Testis (tissue), 3 donors: ENCODE measurements around the gene C1orf35. TPM values are rescaled to one million over a fixed set of nuclear protein-coding genes. Genes with fewer than 3 reads are reported as not detected.
A peak's percentile ranks its signal among the peaks of the same experiment; 100 is the strongest.

Experiments
- DNase-seq: peaks from one replicate; pipeline ENCODE4 v3.0.0-alpha.2; 2019
- H3K27ac ChIP-seq, 2 donors: fragments of 200-600 bp; sonication (generic); one replicate each; pipeline ENCODE4 v1.5.1; 2019
- H3K27me3 ChIP-seq: fragments of 200-600 bp; sonication (generic); one replicate; pipeline ENCODE4 v1.5.1; 2019
- H3K36me3 ChIP-seq: fragments of 200-600 bp; sonication (generic); one replicate; pipeline ENCODE4 v1.5.1; 2017; ENCODE audit warnings: low read depth; ENCODE audit errors: missing control alignments
- H3K4me1 ChIP-seq: fragments of 200-600 bp; sonication (generic); one replicate; pipeline ENCODE4 v1.5.1; 2019
- H3K4me3 ChIP-seq, 2 donors: fragments of 200-600 bp; sonication (generic); one replicate each; pipeline ENCODE4 v1.5.1; 2017 to 2019
- H3K9me3 ChIP-seq: fragments of 200-600 bp; sonication (generic); one replicate; pipeline ENCODE4 v1.5.1; 2017
- CTCF ChIP-seq, 3 experiments: fragments of 450-650 bp in 2 of 3; fragments of 200-600 bp in 1 of 3; sonication (generic) in 1 of 3; IDR thresholded peaks; one replicate each; pipeline ENCODE4 v1.5.1; 2016 to 2019; ENCODE audit warnings: antibody characterized with exemption in 3 of 3, mild to moderate bottlenecking in 2 of 3, moderate library complexity in 1 of 3
- POLR2A ChIP-seq: fragments of 450-650 bp; IDR thresholded peaks from one replicate; pipeline ENCODE4 v1.6.1; 2017; ENCODE audit warnings: antibody characterized with exemption, mild to moderate bottlenecking, moderate library complexity
- WGBS, 2 donors: methylation state at CpG; one replicate each; pipeline ENCODE4 v1.1.5; 2018; 5-methylcytosine and 5-hydroxymethylcytosine counted together
- intact Hi-C: fragments of 100-400 bp; cut with DNase I; formaldehyde crosslinking; loops from one replicate; pipeline ENCODE4 v1.15.1; 2023; ENCODE audit warnings: low total_unique reads
- polyA plus RNA-seq: library from polyadenylated mRNA; stranded (reverse); fragments of 350-450 nt; fragmentation: Illumina TruSeq; extraction: RNeasy Lipid Tissue Mini Kit (QIAGEN cat#74804); gene quantifications from one replicate; pipeline ENCODE4 v1.2.3, GENCODE V29; 2014; ENCODE audit warnings: low read depth, low replicate concordance; ENCODE audit not compliant: insufficient read depth
- total RNA-seq, 2 donors: library from RNA; depleted of rRNA; stranded (reverse); fragments of >200 nt; gene quantifications; one replicate each; pipeline ENCODE4 v1.2.3, GENCODE V29; 2016

Gene C1orf35
- total and polyA plus RNA-seq, 3 donors from 2014 or later, result 11.3 to 25.0 (median 19.4) TPM

- Histone ChIP-seq H3K4me1 (peaks cover 68% of the 10 kb centered on the region), H3K27me3 (no peaks in the 10 kb centered on the region), H3K4me3 (no peak overlapping the region), H3K36me3 (no peaks in the 10 kb centered on the region), H3K9me3 (no peaks in the 10 kb centered on the region), H3K27ac (peak overlapping the region in 1 of 2 donors; percentile 46)
- intact Hi-C loops, result no loop called here
- TF ChIP-seq POLR2A (no peak), CTCF (IDR thresholded peaks at IDR 0.05) (no peak)
- DNase-seq, result no peak
- WGBS, 2 donors, result 36 to 44% methylated on average over 6 of the region's 6 CpGs
Observed at GRCh38 chr1:228085287-228085951, 17.7 kb downstream of the C1orf35 start.

- 20 to 25% methylated on average over 5 of the region's 5 CpGs for WGBS, 2 donors
- Histone ChIP-seq H3K4me1 (peaks cover 63% of the 10 kb centered on the region), H3K36me3 (no peaks in the 10 kb centered on the region), H3K27ac (peak overlapping the region in 1 of 2 donors; percentile 46), H3K4me3 (no peak overlapping the region), H3K27me3 (no peaks in the 10 kb centered on the region), H3K9me3 (no peaks in the 10 kb centered on the region)
- intact Hi-C loops, result no loop called here
- DNase-seq, result no peak
- TF ChIP-seq POLR2A (no peak), CTCF (IDR thresholded peaks at IDR 0.05) (no peak)
Observed at GRCh38 chr1:228084797-228085196, 18.3 kb downstream of the C1orf35 start.

- Histone ChIP-seq H3K27me3 (no peaks in the 10 kb centered on the region), H3K27ac (peak overlapping the region; percentile 99 to 100), H3K4me3 (peak overlapping the region in 1 of 2 donors; percentile 100), H3K36me3 (no peaks in the 10 kb centered on the region), H3K4me1 (peaks cover 58% of the 10 kb centered on the region), H3K9me3 (no peaks in the 10 kb centered on the region)
- TF ChIP-seq CTCF (IDR thresholded peaks at IDR 0.05) (no peak), POLR2A (no peak)
- no peak for DNase-seq
- intact Hi-C loops, result no loop called here
- 6 to 7% methylated on average over 3 of the region's 3 CpGs for WGBS, 2 donors
Observed at GRCh38 chr1:228084325-228084724, 18.8 kb downstream of the C1orf35 start.

- TF ChIP-seq POLR2A (no peak), CTCF (IDR thresholded peaks at IDR 0.05) (no peak)
- Histone ChIP-seq H3K36me3 (no peaks in the 10 kb centered on the region), H3K27me3 (no peaks in the 10 kb centered on the region), H3K4me3 (peak overlapping the region; percentile 99 to 100), H3K4me1 (peaks cover 54% of the 10 kb centered on the region), H3K27ac (peak overlapping the region; percentile 99 to 100), H3K9me3 (no peaks in the 10 kb centered on the region)
- DNase-seq, result peak; percentile 46
- WGBS, 2 donors, result 0 to 1% methylated on average over 10 to 17 of the region's 17 CpGs
- intact Hi-C loops, result no loop called here
Observed at GRCh38 chr1:228083871-228084278, 19.2 kb downstream of the C1orf35 start.
